AG04449 (cell line): ENCODE measurements around the gene CCDC32.
"Not testable (repeated sequence)": the region's sequence is repeated elsewhere in the genome, so short reads cannot be mapped to it uniquely, and the experiment has no call there.

Experiments
- CTCF ChIA-PET: fragments of 350-600 bp; formaldehyde crosslinking; extraction: SDS; loops from one replicate; lab custom pipeline; 2021; ENCODE audit warnings: antibody characterized with exemption; lab: Yijun Ruan, JAX
- POLR2A ChIA-PET: fragments of 400-600, 350-600 bp; formaldehyde crosslinking; extraction: SDS; loops from one replicate; lab custom pipeline; 2020; ENCODE audit warnings: antibody characterized with exemption, inconsistent platforms; lab: Yijun Ruan, JAX
- DNase-seq: peaks from one replicate; pipeline ENCODE4 v3.0.0-alpha.2; 2010; ENCODE audit warnings: low read depth, low spot score
- H3K4me3 ChIP-seq: 2 replicates; pipeline ENCODE4 v1.5.1; 2011; ENCODE audit warnings: low read depth, mild to moderate bottlenecking, control low read depth, low read length
- CTCF ChIP-seq: IDR thresholded peaks from one replicate; pipeline ENCODE4 v1.5.1; 2011; ENCODE audit warnings: mild to moderate bottlenecking, moderate library complexity, low read length, control low read depth, inconsistent platforms; ENCODE audit not compliant: insufficient read depth; ENCODE audit errors: missing control alignments

The CCDC32 gene

GRCh38 chr15:40591389-40591788 is 26.5 kb upstream of the CCDC32 start:
- no peak for DNase-seq
- CTCF ChIA-PET: interaction anchor here (0.9 to 5.5 kb wide), 10 partner anchors 9 to 303 kb away, joined by 3 to 55 read pairs (median 6); partner anchors contain the start of genes RHOV, RPUSD2 and VPS18
- no peak overlapping the region for H3K4me3 ChIP-seq
- no peak for TF ChIP-seq CTCF
- POLR2A ChIA-PET: no interaction called here

DNA sequence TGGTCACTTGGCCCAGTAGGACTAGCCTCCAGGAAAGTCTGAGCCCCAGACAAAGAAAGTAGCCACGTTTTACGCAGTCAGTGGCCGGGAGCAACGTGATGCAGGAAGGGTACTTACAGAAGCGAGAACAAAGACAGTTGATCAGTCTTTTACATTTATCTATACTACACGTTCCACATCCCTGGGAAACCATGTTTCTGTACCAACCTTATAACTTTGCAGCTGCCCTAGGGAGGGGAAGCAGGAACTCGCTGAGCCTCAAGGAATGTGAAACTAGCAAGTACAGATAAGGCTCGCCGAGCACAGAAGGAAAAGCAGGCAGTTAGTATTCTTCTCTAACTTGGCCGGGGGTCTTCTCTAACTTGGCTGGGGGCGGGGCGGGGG is 25.8 kb upstream of the CCDC32 start:
- ChIA-PET POLR2A (no interaction called here), CTCF (interaction anchor here (0.6 to 5.5 kb wide), 14 partner anchors 10 to 306 kb away, joined by 3 to 55 read pairs (median 6); partner anchors contain the start of genes RHOV, RPUSD2 and VPS18)
- no peak for TF ChIP-seq CTCF
- no peak for DNase-seq
- H3K4me3 ChIP-seq: no peak overlapping the region

DNA sequence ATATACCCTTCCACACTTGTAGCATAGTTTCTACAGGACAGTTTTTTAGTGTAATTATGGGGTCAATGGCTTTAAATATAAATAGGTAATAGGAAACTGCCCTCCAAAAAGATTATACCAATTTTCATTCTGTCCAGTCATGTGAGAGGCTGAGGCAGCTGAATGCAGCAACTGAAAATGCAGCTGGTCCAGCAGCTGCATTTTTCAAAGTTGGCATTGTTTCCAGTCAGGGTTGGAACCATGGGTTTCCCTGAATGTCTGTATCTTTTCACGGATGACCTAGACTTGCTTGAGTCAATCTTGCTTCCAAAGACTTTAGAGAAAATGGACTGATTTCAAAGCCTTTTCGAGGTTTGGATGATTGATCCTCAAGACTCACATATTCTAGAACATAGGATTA is 19.3 kb upstream of the CCDC32 start:
- ChIA-PET CTCF (interaction anchor here (1.0 to 2.1 kb wide), 3 partner anchors 9 to 308 kb away, joined by 3 to 5 read pairs (median 4); no protein-coding TSS in a partner anchor), POLR2A (interaction anchor here (0.6 kb wide), 1 partner anchor 161 kb away, joined by 4 read pairs; no protein-coding TSS in a partner anchor)
- DNase-seq: no peak
- TF ChIP-seq CTCF: no peak
- no peak overlapping the region for H3K4me3 ChIP-seq

DNA sequence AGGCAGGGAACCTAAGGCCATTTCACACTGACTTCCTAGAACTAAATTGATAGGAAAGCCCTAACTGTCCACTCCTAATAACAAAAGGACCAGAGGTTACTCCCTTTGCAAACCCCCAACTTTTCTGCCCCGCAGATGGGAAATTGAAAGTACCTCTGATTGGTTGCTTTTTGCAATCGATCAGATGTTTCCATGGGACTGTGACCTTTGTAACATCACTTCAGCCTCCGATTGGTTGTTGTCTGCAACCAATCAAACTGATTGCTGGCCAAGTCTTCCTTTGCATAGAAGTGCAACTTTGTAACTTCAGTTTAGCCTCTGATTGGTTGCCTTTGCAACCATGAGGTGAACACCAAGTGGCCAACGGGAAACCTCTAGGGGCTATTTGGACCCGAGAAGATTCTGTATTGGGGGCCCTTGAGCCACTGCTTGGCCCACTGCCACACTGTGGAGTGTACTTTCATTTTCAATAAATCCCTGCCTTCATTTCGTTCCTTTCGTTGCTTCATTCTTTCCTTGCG is 17.9 kb upstream of the CCDC32 start:
- TF ChIP-seq CTCF: no peak
- H3K4me3 ChIP-seq: no peak overlapping the region
- CTCF ChIA-PET: no interaction called here
- no peak for DNase-seq
- POLR2A ChIA-PET: no interaction called here

- H3K4me3 ChIP-seq, POLR2A ChIA-PET, DNase-seq: not testable (repeated sequence)
- CTCF ChIA-PET: interaction anchor here (3.2 kb wide), 1 partner anchor 8 kb away, joined by 31 read pairs; no protein-coding TSS in a partner anchor
These were observed 17.0 kb upstream of the CCDC32 start for GRCh38 chr15:40581796-40582195.

DNA sequence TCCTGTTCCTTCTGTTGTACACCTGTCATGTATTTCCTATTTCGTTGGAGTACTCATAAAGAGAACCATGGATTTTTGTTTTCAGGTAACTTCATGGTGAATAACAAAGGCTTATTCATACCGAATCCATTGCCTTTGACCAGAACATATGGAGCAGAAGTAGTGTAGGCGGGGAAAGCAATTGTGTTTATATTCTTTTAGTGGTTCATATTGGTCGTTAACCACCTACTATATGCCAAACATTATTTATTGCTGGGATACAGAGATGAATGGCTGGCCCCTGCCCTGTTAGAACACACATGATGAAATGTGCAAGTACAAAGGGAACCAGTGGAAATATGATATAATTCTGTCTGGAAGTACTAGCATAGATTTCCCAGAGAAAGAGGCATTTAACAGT is 14.1 kb upstream of the CCDC32 start:
- POLR2A ChIA-PET: no interaction called here
- H3K4me3 ChIP-seq: no peak overlapping the region
- DNase-seq: no peak
- CTCF ChIA-PET: interaction anchor here (2.6 kb wide), 1 partner anchor 12 kb away, joined by 22 read pairs; no protein-coding TSS in a partner anchor
- TF ChIP-seq CTCF: no peak

- POLR2A ChIA-PET, DNase-seq, H3K4me3 ChIP-seq: not testable (repeated sequence)
- CTCF ChIA-PET: interaction anchor here (0.6 to 2.8 kb wide), 4 partner anchors 11 to 315 kb away, joined by 3 to 22 read pairs (median 8); no protein-coding TSS in a partner anchor
These were observed 12.1 kb upstream of the CCDC32 start for GRCh38 chr15:40576914-40577313.
